Measurements from ENCODE around the gene TEX35.

GRCh38 chr1:178544531-178544930 is 31.6 kb downstream of the TEX35 start:
- TF ChIP-seq ZFX (IDR thresholded peaks at IDR 0.05) (no peak), ZBTB33 (IDR thresholded peaks at IDR 0.05; ENCODE audit: extremely low read depth, insufficient replicate concordance, low read length) (no peak), CTCF (IDR thresholded peaks at IDR 0.05 in 2 of 3, conservative IDR thresholded peaks at IDR 0.05 in 1 of 3; ENCODE audit: borderline replicate concordance in 1 of 3, insufficient read depth in 1 of 3, low read depth in 2 of 3, low read length in 2 of 3) (no peak), CEBPB (IDR thresholded peaks at IDR 0.05; ENCODE audit: low read depth) (no peak), MAX (IDR thresholded peaks at IDR 0.05) (no peak), POLR2AphosphoS5 (IDR thresholded peaks at IDR 0.05; ENCODE audit: low read depth, low read length) (no peak), POLR2A (IDR thresholded peaks at IDR 0.05; ENCODE audit: borderline replicate concordance, extremely low read depth, insufficient read depth, insufficient read length) (no peak), SIN3A (IDR thresholded peaks at IDR 0.05; ENCODE audit: low read depth) (no peak), RAD21 (IDR thresholded peaks at IDR 0.05; ENCODE audit: low read depth) (no peak), EZH2phosphoT487 (IDR thresholded peaks at IDR 0.05; ENCODE audit: borderline replicate concordance) (no peak), EZH2 (IDR thresholded peaks at IDR 0.05) (no peak), JUND (IDR thresholded peaks at IDR 0.05) (no peak)
